Stomach (tissue), 4 donors: ENCODE results near the gene OGG1.

ENCODE experiments used
- CTCF ChIP-seq, 7 experiments: fragments of 450-650 bp in 4 of 7; fragments of 200-600 bp in 3 of 7; sonication (generic) in 3 of 7; IDR thresholded peaks; one replicate each; pipeline ENCODE4 v1.5.1; 2016 to 2019; ENCODE audit warnings: antibody characterized with exemption in 7 of 7, control low read depth in 2 of 7, mild to moderate bottlenecking in 1 of 7
- EP300 ChIP-seq: sonication (generic); formaldehyde crosslinking; IDR thresholded peaks from one replicate; pipeline ENCODE4 v1.6.1; 2017; ENCODE audit warnings: antibody characterized with exemption
- POLR2A ChIP-seq, 4 donors: fragments of 450-650 bp; IDR thresholded peaks; one replicate each; pipeline ENCODE4 v1.6.1; 2016; ENCODE audit warnings: antibody characterized with exemption in 4 of 4, control low read depth in 2 of 4, mild to moderate bottlenecking in 1 of 4, moderate library complexity in 1 of 4
- POLR2AphosphoS5 ChIP-seq, 3 donors: sonication (generic); formaldehyde crosslinking; IDR thresholded peaks; one replicate each; pipeline ENCODE4 v1.6.1; 2016; ENCODE audit warnings: antibody characterized with exemption in 3 of 3

- TF ChIP-seq CTCF (IDR thresholded peaks at IDR 0.05) (no peak), EP300 (no peak), POLR2AphosphoS5 (IDR thresholded peaks at IDR 0.05) (no peak), POLR2A (IDR thresholded peaks at IDR 0.05) (no peak)
Measured at GRCh38 chr3:9776896-9777693, 27.3 kb downstream of the OGG1 start.
